Activated T-helper 1 cell treated with anti-CD3 and anti-CD28 coated beads, Interleukin-12 subunit alpha, Interleukin-12 subunit beta, Interleukin-2, Interleukin-4 antibody, amounts not matched to agents 30 ng/mL and 10 ng/mL and 1 ng/mL, durations not matched to agents 14 hours and 24 hours and 36 hours (primary cell): ENCODE results near the gene RNF220. TPM values are rescaled to one million over a fixed set of nuclear protein-coding genes. Genes with fewer than 3 reads are reported as not detected.

Source experiments
- DNase-seq: peaks from one replicate; pipeline ENCODE4 v3.0.0; 2021; ENCODE audit warnings: low spot score
- H3K27ac Mint-ChIP-seq: one replicate; pipeline ENCODE4 v1.8.0; 2021; ENCODE audit warnings: mild to moderate bottlenecking, mixed read lengths
- H3K27me3 Mint-ChIP-seq: one replicate; pipeline ENCODE4 v1.8.0; 2022; ENCODE audit warnings: mild to moderate bottlenecking, moderate library complexity, mixed read lengths; ENCODE audit not compliant: insufficient read depth
- H3K36me3 Mint-ChIP-seq: one replicate; pipeline ENCODE4 v1.8.0; 2021; ENCODE audit warnings: low read depth, mixed read lengths
- H3K4me1 Mint-ChIP-seq: one replicate; pipeline ENCODE4 v1.8.0; 2021; ENCODE audit warnings: low read depth, mixed read lengths
- H3K4me3 Mint-ChIP-seq: one replicate; pipeline ENCODE4 v1.8.0; 2021; ENCODE audit warnings: mild to moderate bottlenecking, moderate library complexity, mixed read lengths
- H3K9me3 Mint-ChIP-seq: one replicate; pipeline ENCODE4 v1.8.0; 2021; ENCODE audit warnings: mixed read lengths
- intact Hi-C: fragments of 100-400 bp; cut with micrococcal nuclease; formaldehyde crosslinking; loops from one replicate; pipeline ENCODE4 v1.15.1; 2024
- total RNA-seq: library from RNA; stranded (reverse); gene quantifications from 2 replicates; pipeline ENCODE4 v1.2.3, GENCODE V29; 2022

The RNF220 gene
- total RNA-seq, 1 donor from 2014 or later: 103 TPM

GRCh38 chr1:44568128-44568900 is 163.3 kb downstream of the RNF220 start:
- Mint-ChIP-seq H3K9me3 (no peaks in the 10 kb centered on the region), H3K27ac (no peak overlapping the region), H3K27me3 (peaks cover 9% of the 10 kb centered on the region), H3K36me3 (no peaks in the 10 kb centered on the region), H3K4me3 (no peak overlapping the region), H3K4me1 (no peaks in the 10 kb centered on the region)
- no peak for DNase-seq
- intact Hi-C loops: no loop called here

- H3K4me1 Mint-ChIP-seq: no peaks in the 10 kb centered on the region
- H3K27ac Mint-ChIP-seq: no peak overlapping the region
- no peak for DNase-seq
- no peaks in the 10 kb centered on the region for H3K36me3 Mint-ChIP-seq
- no peaks in the 10 kb centered on the region for H3K9me3 Mint-ChIP-seq
- intact Hi-C loops: no loop called here
- peaks cover 7% of the 10 kb centered on the region for H3K27me3 Mint-ChIP-seq
- no peak overlapping the region for H3K4me3 Mint-ChIP-seq
These were observed 164.4 kb downstream of the RNF220 start for GRCh38 chr1:44569491-44569890.

- Mint-ChIP-seq H3K36me3 (no peaks in the 10 kb centered on the region), H3K27me3 (peaks cover 10% of the 10 kb centered on the region), H3K4me3 (no peak overlapping the region), H3K27ac (no peak overlapping the region), H3K4me1 (no peaks in the 10 kb centered on the region), H3K9me3 (no peaks in the 10 kb centered on the region)
- intact Hi-C loops: loop anchor here (1.0 kb wide), 2 partner anchors 23 to 81 kb away; no protein-coding TSS in a partner anchor
- no peak for DNase-seq
These were observed 166.9 kb downstream of the RNF220 start for GRCh38 chr1:44571712-44572571.

GRCh38 chr1:44572572-44572879 is 167.5 kb downstream of the RNF220 start:
- Mint-ChIP-seq H3K4me1 (no peaks in the 10 kb centered on the region), H3K4me3 (no peak overlapping the region), H3K27me3 (peaks cover 10% of the 10 kb centered on the region), H3K36me3 (no peaks in the 10 kb centered on the region), H3K27ac (no peak overlapping the region), H3K9me3 (no peaks in the 10 kb centered on the region)
- intact Hi-C loops: loop anchor here (1.0 kb wide), 2 partner anchors 23 to 81 kb away; no protein-coding TSS in a partner anchor
- DNase-seq: no peak

GRCh38 chr1:44575396-44575795 is 170.3 kb downstream of the RNF220 start:
- H3K27me3 Mint-ChIP-seq: peaks cover 14% of the 10 kb centered on the region
- H3K36me3 Mint-ChIP-seq: no peaks in the 10 kb centered on the region
- no peak overlapping the region for H3K4me3 Mint-ChIP-seq
- no peak for DNase-seq
- intact Hi-C loops: no loop called here
- no peak overlapping the region for H3K27ac Mint-ChIP-seq
- no peaks in the 10 kb centered on the region for H3K9me3 Mint-ChIP-seq
- H3K4me1 Mint-ChIP-seq: no peaks in the 10 kb centered on the region

GRCh38 chr1:44576456-44577150 is 171.5 kb downstream of the RNF220 start:
- H3K36me3 Mint-ChIP-seq: no peaks in the 10 kb centered on the region
- H3K9me3 Mint-ChIP-seq: no peaks in the 10 kb centered on the region
- intact Hi-C loops: no loop called here
- H3K4me3 Mint-ChIP-seq: no peak overlapping the region
- DNase-seq: no peak
- no peaks in the 10 kb centered on the region for H3K4me1 Mint-ChIP-seq
- peaks cover 12% of the 10 kb centered on the region for H3K27me3 Mint-ChIP-seq
- no peak overlapping the region for H3K27ac Mint-ChIP-seq

GRCh38 chr1:44581205-44581604 is 176.2 kb downstream of the RNF220 start:
- Mint-ChIP-seq H3K27ac (no peak overlapping the region), H3K27me3 (peaks cover 7% of the 10 kb centered on the region), H3K9me3 (no peaks in the 10 kb centered on the region), H3K4me1 (no peaks in the 10 kb centered on the region), H3K4me3 (no peak overlapping the region), H3K36me3 (no peaks in the 10 kb centered on the region)
- intact Hi-C loops: no loop called here
- no peak for DNase-seq

- Mint-ChIP-seq H3K27ac (no peak overlapping the region), H3K9me3 (no peaks in the 10 kb centered on the region), H3K4me1 (no peaks in the 10 kb centered on the region), H3K36me3 (no peaks in the 10 kb centered on the region), H3K4me3 (no peak overlapping the region), H3K27me3 (no peaks in the 10 kb centered on the region)
- DNase-seq: no peak
- intact Hi-C loops: no loop called here
These were observed 179.1 kb downstream of the RNF220 start for GRCh38 chr1:44584167-44584566.

- H3K4me1 Mint-ChIP-seq: no peaks in the 10 kb centered on the region
- no peak overlapping the region for H3K4me3 Mint-ChIP-seq
- no peaks in the 10 kb centered on the region for H3K36me3 Mint-ChIP-seq
- H3K27ac Mint-ChIP-seq: no peak overlapping the region
- intact Hi-C loops: no loop called here
- H3K9me3 Mint-ChIP-seq: no peaks in the 10 kb centered on the region
- DNase-seq: no peak
- no peaks in the 10 kb centered on the region for H3K27me3 Mint-ChIP-seq
These were observed 180.4 kb downstream of the RNF220 start for GRCh38 chr1:44585315-44585920.

- Mint-ChIP-seq H3K27me3 (no peaks in the 10 kb centered on the region), H3K4me1 (no peaks in the 10 kb centered on the region), H3K4me3 (no peak overlapping the region), H3K36me3 (no peaks in the 10 kb centered on the region), H3K9me3 (no peaks in the 10 kb centered on the region), H3K27ac (no peak overlapping the region)
- DNase-seq: no peak
- intact Hi-C loops: no loop called here
These were observed 182.9 kb downstream of the RNF220 start for GRCh38 chr1:44587796-44588460.

- H3K27me3 Mint-ChIP-seq: no peaks in the 10 kb centered on the region
- H3K36me3 Mint-ChIP-seq: no peaks in the 10 kb centered on the region
- DNase-seq: no peak
- intact Hi-C loops: no loop called here
- no peaks in the 10 kb centered on the region for H3K4me1 Mint-ChIP-seq
- no peaks in the 10 kb centered on the region for H3K9me3 Mint-ChIP-seq
- H3K4me3 Mint-ChIP-seq: no peak overlapping the region
- H3K27ac Mint-ChIP-seq: no peak overlapping the region
These were observed 183.6 kb downstream of the RNF220 start for GRCh38 chr1:44588551-44589210.

- Mint-ChIP-seq H3K4me1 (no peaks in the 10 kb centered on the region), H3K4me3 (no peak overlapping the region), H3K9me3 (no peaks in the 10 kb centered on the region), H3K36me3 (no peaks in the 10 kb centered on the region), H3K27me3 (no peaks in the 10 kb centered on the region), H3K27ac (no peak overlapping the region)
- DNase-seq: no peak
- intact Hi-C loops: no loop called here
These were observed 185.4 kb downstream of the RNF220 start for GRCh38 chr1:44590475-44590874.
